Panc1 (cell line): ENCODE data around the gene TMEM38A.

Experiments
- CTCF ChIP-seq: fragments of 450-650 bp; IDR thresholded peaks from 2 replicates; pipeline ENCODE4 v1.5.1; 2017; ENCODE audit warnings: mild to moderate bottlenecking
- POLR2AphosphoS5 ChIP-seq: IDR thresholded peaks from 2 replicates; pipeline ENCODE4 v1.6.1; 2012; ENCODE audit warnings: mild to moderate bottlenecking, low read depth, low read length, moderate library complexity
- SIN3A ChIP-seq: IDR thresholded peaks from 2 replicates; pipeline ENCODE4 v1.6.1; 2012; ENCODE audit warnings: low read depth, mild to moderate bottlenecking, low read length, moderate library complexity, borderline replicate concordance; ENCODE audit not compliant: insufficient read depth
- TCF7L2 ChIP-seq: IDR thresholded peaks from 2 replicates; pipeline ENCODE4 v1.6.1; 2011; ENCODE audit warnings: mild to moderate bottlenecking, low read depth, low read length, inconsistent platforms

GRCh38 chr19:16702123-16702522, 41.2 kb downstream of the TMEM38A start:
- TF ChIP-seq CTCF (no peak), POLR2AphosphoS5 (no peak), TCF7L2 (no peak), SIN3A (no peak)
